Measurements from ENCODE around the gene IFRD2. TPM values are rescaled to one million over a fixed set of nuclear protein-coding genes. Genes with fewer than 3 reads are reported as not detected.
"Not testable (repeated sequence)": the region's sequence is repeated elsewhere in the genome, so short reads cannot be mapped to it uniquely, and the experiment has no call there.

IFRD2 gene
- polyA plus RNA-seq, 6 donors from 2014 or later: 42.7 to 68.3 (median 55.7) TPM

GRCh38 chr3:50278123-50278879 lies 13.9 kb downstream of the IFRD2 start:
- Mint-ChIP-seq H3K4me1 (peaks cover 15 to 22% (median 19%) of the 10 kb centered on the region in 3 donors), H3K27me3 (peaks cover 30 to 40% (median 34%) of the 10 kb centered on the region in 3 donors), H3K36me3 (no peaks in the 10 kb centered on the region), H3K27ac (no peak overlapping the region), H3K9me3 (no peaks in the 10 kb centered on the region), H3K4me3 (no peak overlapping the region)
- DNase-seq (no peak), ATAC-seq (ENCODE audit: low read depth in 2 of 2) (no peak)

GRCh38 chr3:50276762-50277101 lies 15.5 kb downstream of the IFRD2 start:
- peaks cover 19 to 29% (median 25%) of the 10 kb centered on the region in 3 donors for H3K4me1 Mint-ChIP-seq
- no peaks in the 10 kb centered on the region for H3K9me3 Mint-ChIP-seq
- H3K4me3 Mint-ChIP-seq: peak overlapping the region in 1 of 8 donors; percentile 53
- ATAC-seq (ENCODE audit: low read depth in 2 of 2) (no peak), DNase-seq (no peak)
- H3K27ac Mint-ChIP-seq: no peak overlapping the region
- H3K27me3 Mint-ChIP-seq: peaks cover 35 to 49% (median 41%) of the 10 kb centered on the region in 3 donors
- H3K36me3 Mint-ChIP-seq: no peaks in the 10 kb centered on the region

GRCh38 chr3:50275996-50276761 lies 16.1 kb downstream of the IFRD2 start:
- Mint-ChIP-seq H3K4me3 (peak overlapping the region in 6 of 8 donors; percentile 26 to 69 (median 50)), H3K9me3 (no peaks in the 10 kb centered on the region)

DNA sequence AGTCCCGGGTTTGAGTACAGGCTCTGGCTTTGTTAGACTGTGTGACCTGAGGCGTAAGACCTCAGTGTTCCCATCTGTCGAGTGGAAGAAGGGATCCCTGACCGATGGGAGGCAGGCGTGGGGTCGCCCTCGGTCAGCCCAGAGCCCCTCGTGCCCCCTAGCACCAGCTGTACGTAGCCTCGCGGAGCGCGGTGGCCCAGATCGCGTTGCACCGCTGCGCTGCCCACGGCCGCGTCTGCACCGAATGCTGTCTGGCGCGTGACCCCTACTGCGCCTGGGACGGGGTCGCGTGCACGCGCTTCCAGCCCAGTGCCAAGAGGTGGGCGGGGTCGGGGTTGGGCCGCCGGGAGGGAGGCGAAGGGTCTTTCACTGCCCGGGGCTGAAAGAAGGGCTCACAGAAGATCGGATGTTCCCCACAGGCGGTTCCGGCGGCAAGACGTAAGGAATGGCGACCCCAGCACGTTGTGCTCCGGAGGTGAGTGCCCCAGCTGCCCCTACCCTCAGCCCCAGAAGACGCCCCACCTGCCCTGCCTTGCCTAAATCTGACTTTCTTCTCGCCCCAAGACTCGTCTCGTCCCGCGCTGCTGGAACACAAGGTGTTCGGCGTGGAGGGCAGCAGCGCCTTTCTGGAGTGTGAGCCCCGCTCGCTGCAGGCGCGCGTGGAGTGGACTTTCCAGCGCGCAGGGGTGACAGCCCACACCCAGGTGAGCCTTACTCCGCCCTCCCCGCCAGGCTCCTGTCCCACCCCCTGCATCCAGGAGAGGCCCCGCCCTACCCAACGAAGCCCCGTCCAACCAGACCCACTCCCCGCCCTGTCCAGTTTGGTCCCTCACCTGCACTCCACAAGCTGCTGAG lies 16.9 kb downstream of the IFRD2 start:
- Mint-ChIP-seq H3K4me3 (peak overlapping the region in 6 of 8 donors; percentile 26 to 69 (median 50)), H3K27ac (peak overlapping the region in 3 of 6 donors; percentile 7 to 59 (median 52)), H3K9me3 (no peaks in the 10 kb centered on the region), H3K27me3 (peaks cover 35 to 57% (median 41%) of the 10 kb centered on the region in 3 donors), H3K36me3 (no peaks in the 10 kb centered on the region), H3K4me1 (peaks cover 19 to 29% (median 25%) of the 10 kb centered on the region in 3 donors)
- ATAC-seq (ENCODE audit: low read depth in 2 of 2): no peak
- DNase-seq: no peak

More at GRCh38 chr3:50275996-50276761, 16.1 kb downstream of the IFRD2 start:
- no peaks in the 10 kb centered on the region for H3K36me3 Mint-ChIP-seq
- H3K4me1 Mint-ChIP-seq: peaks cover 19 to 29% (median 25%) of the 10 kb centered on the region in 3 donors
- H3K27ac Mint-ChIP-seq: peak overlapping the region in 1 of 6 donors; percentile 59
- DNase-seq: no peak
- ATAC-seq (ENCODE audit: low read depth in 2 of 2): peak in 1 of 2 donors; percentile 10
- H3K27me3 Mint-ChIP-seq: peaks cover 35 to 55% (median 41%) of the 10 kb centered on the region in 3 donors

- peaks cover 35 to 59% (median 41%) of the 10 kb centered on the region in 3 donors for H3K27me3 Mint-ChIP-seq
- H3K36me3 Mint-ChIP-seq: no peaks in the 10 kb centered on the region
- no peaks in the 10 kb centered on the region for H3K9me3 Mint-ChIP-seq
- H3K4me3 Mint-ChIP-seq: peak overlapping the region in 7 of 8 donors; percentile 29 to 91 (median 65)
- peak overlapping the region; percentile 40 to 95 (median 78) for H3K27ac Mint-ChIP-seq
- ATAC-seq (ENCODE audit: low read depth in 2 of 2) (peak; percentile 20 to 32), DNase-seq (peak; percentile 67)
- H3K4me1 Mint-ChIP-seq: peaks cover 19 to 29% (median 25%) of the 10 kb centered on the region in 3 donors
These were observed 17.7 kb downstream of the IFRD2 start for GRCh38 chr3:50274371-50275104.

DNA sequence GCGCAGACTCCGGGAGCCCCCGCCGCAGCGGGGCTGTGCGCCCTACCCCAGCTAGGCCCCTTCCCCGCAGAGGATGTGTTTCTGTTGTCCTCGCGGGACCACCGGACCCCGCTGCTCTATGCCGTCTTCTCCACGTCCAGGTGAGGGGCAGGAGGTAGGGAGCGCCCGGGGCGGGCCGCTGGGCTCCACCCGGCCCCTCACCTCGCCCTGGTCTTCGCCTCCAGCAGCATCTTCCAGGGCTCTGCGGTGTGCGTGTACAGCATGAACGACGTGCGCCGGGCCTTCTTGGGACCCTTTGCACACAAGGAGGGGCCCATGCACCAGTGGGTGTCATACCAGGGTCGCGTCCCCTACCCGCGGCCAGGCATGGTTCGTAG lies 18.6 kb downstream of the IFRD2 start:
- Mint-ChIP-seq H3K4me3 (peak overlapping the region in 1 of 8 donors; percentile 65), H3K27ac (no peak overlapping the region), H3K36me3 (no peaks in the 10 kb centered on the region), H3K27me3 (peaks cover 35 to 65% (median 41%) of the 10 kb centered on the region in 3 donors), H3K4me1 (peaks cover 19 to 29% (median 25%) of the 10 kb centered on the region in 3 donors), H3K9me3 (no peaks in the 10 kb centered on the region)
- no peak for DNase-seq
- ATAC-seq (ENCODE audit: low read depth in 2 of 2): no peak

DNA sequence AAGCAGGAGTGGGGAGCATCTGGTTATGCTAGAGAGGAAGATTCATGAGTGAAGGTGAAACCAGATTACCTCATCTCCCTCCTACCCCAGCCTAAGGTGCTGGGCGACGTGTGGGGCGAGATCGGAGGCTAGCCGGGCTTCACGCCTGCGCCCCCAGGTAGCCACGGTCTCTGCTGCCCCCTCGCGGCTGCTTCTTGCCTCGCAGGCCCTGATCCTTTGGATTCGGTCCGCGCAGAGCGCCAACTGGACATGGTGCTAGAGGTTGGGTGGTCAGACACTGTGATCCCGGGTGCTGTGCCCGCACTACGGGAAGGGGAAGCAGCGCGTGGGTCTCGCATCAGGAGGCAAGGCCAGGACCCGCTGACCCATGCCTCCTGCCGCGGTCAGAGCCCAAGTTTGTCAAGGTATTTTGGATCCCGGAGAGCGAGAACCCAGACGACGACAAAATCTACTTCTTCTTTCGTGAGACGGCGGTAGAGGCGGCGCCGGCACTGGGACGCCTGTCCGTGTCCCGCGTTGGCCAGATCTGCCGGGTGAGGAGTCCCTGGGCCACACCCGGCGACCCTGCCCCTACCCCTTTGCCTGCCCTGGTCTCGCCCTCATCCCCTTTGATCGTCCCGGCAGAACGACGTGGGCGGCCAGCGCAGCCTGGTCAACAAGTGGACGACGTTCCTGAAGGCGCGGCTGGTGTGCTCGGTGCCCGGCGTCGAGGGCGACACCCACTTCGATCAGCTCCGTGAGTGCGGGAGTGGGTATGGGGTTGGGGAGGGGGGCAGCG lies 19.1 kb downstream of the IFRD2 start:
- peak overlapping the region; percentile 67 to 92 (median 87) for H3K27ac Mint-ChIP-seq

DNA sequence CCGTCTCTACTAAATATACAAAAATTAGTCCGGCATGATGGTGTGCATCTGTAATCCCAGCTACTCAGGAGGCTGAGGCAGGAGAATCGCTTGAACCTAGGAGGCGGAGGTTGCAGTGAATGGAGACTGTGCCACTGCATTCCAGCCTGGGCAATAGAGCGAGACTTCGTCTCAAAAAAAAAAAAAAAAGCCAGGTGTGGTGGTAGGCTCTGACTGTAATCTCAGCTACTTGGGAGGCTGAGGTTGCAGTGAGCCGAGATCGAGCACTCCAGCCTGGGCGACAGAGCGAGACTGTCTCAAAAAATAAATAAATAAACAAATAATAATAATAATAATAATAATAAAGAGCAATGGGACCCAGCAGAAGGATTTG lies 19.7 kb downstream of the IFRD2 start:
- not testable (repeated sequence) for H3K9me3 Mint-ChIP-seq; DNase-seq; ATAC-seq (ENCODE audit: low read depth in 2 of 2); H3K36me3 Mint-ChIP-seq
- Mint-ChIP-seq H3K27me3 (peaks cover 31 to 61% (median 32%) of the 10 kb centered on the region in 3 donors), H3K4me3 (peak overlapping the region in 2 of 8 donors; percentile 56 to 84), H3K4me1 (peaks cover 19 to 29% (median 25%) of the 10 kb centered on the region in 3 donors), H3K27ac (peak overlapping the region in 1 of 6 donors; percentile 84)

More for the DNA sequence above, 19.1 kb downstream of the IFRD2 start:
- Mint-ChIP-seq H3K27me3 (peaks cover 36 to 67% (median 37%) of the 10 kb centered on the region in 3 donors), H3K9me3 (no peaks in the 10 kb centered on the region), H3K36me3 (no peaks in the 10 kb centered on the region), H3K4me1 (peaks cover 19 to 29% (median 25%) of the 10 kb centered on the region in 3 donors), H3K4me3 (peak overlapping the region; percentile 56 to 87 (median 80))
- DNase-seq (peak; percentile 83), ATAC-seq (ENCODE audit: low read depth in 2 of 2) (peak; percentile 88 to 91)

DNA sequence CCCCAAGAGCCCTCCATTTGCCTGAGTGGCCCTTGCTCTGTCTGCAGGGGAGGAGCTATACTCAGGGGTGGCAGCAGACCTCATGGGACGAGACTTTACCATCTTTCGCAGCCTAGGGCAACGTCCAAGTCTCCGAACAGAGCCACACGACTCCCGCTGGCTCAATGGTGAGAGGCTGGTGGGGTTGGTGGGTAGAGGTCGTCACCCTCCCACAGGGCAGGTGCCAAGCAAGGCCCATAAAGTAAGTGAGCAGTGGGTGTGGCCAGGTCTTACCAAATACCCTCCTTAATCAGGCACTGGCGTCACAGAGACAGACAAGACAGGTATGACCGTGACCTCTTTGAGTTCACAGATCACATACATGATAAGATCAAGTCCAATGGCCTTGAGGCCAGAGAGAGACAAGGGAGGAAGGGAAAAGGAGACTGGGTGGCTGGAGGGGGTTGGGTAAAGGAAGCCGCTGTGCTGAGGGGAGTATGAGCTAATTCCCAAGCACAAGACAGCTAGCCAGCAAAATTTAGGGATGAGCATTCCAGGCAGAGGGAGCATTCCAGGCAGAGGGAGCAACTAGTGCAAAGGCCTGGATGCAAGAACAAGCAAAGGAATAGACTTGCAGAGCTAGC lies 20.8 kb downstream of the IFRD2 start:
- H3K4me3 Mint-ChIP-seq: peak overlapping the region in 1 of 8 donors; percentile 15
- ATAC-seq (ENCODE audit: low read depth in 2 of 2) (no peak), DNase-seq (no peak)
- H3K27ac Mint-ChIP-seq: no peak overlapping the region
- no peaks in the 10 kb centered on the region for H3K36me3 Mint-ChIP-seq
- no peaks in the 10 kb centered on the region for H3K9me3 Mint-ChIP-seq
- H3K27me3 Mint-ChIP-seq: peaks cover 31 to 63% (median 31%) of the 10 kb centered on the region in 3 donors
- H3K4me1 Mint-ChIP-seq: peaks cover 19 to 29% (median 25%) of the 10 kb centered on the region in 3 donors

- no peak for DNase-seq
- H3K27me3 Mint-ChIP-seq: peaks cover 27 to 63% (median 30%) of the 10 kb centered on the region in 3 donors
- no peaks in the 10 kb centered on the region for H3K36me3 Mint-ChIP-seq
- no peak overlapping the region for H3K4me3 Mint-ChIP-seq
- peaks cover 14 to 22% (median 22%) of the 10 kb centered on the region in 3 donors for H3K4me1 Mint-ChIP-seq
- no peaks in the 10 kb centered on the region for H3K9me3 Mint-ChIP-seq
- ATAC-seq (ENCODE audit: low read depth in 2 of 2): no peak
- H3K27ac Mint-ChIP-seq: no peak overlapping the region
These were observed 21.6 kb downstream of the IFRD2 start for GRCh38 chr3:50270422-50271224.

DNA sequence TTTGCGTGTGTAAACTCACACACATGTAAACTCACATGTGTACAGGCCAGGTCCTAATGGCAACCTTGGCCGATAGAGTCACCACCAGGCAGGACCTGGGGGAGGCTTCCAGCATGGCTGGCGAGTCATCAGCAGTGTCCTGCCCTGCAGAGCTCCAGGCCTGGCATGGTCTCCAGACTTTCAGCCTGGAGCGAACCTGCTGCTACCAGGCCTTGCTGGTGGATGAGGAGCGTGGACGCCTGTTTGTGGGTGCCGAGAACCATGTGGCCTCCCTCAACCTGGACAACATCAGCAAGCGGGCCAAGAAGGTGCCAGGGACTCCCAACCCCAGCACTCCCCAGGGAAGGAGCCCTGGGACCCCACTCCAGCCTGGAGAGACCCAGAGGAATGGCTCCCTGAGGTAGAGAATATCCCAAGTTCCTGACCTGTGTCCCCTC lies 22.2 kb downstream of the IFRD2 start:
- Mint-ChIP-seq H3K4me1 (peaks cover 11 to 17% (median 15%) of the 10 kb centered on the region in 3 donors), H3K4me3 (no peak overlapping the region), H3K9me3 (no peaks in the 10 kb centered on the region), H3K27me3 (peaks cover 21 to 59% (median 27%) of the 10 kb centered on the region in 3 donors), H3K36me3 (no peaks in the 10 kb centered on the region), H3K27ac (no peak overlapping the region)
- no peak for ATAC-seq (ENCODE audit: low read depth in 2 of 2)
- no peak for DNase-seq

Measured in naive B cell (primary cell).